Stimulated activated CD4-positive, alpha-beta T cell treated with anti-CD3 and anti-CD28 coated beads, Interleukin-1b, Interleukin-23, amount 100 ng/mL, for 48 hours (primary cell): ENCODE measurements around the gene FRA10AC1.
"Not testable (repeated sequence)": the region's sequence is repeated elsewhere in the genome, so short reads cannot be mapped to it uniquely, and the experiment has no call there.

ENCODE experiments used
- DNase-seq: peaks from one replicate; pipeline ENCODE4 v3.0.0-alpha.2; 2020

Gene FRA10AC1

GRCh38 chr10:93701866-93702209 is 554 bp downstream of the FRA10AC1 start:
- no peak for DNase-seq

GRCh38 chr10:93697207-93697606 is 5.2 kb downstream of the FRA10AC1 start:
- DNase-seq = no peak

GRCh38 chr10:93696582-93696981 is 5.8 kb downstream of the FRA10AC1 start:
- DNase-seq = not testable (repeated sequence)

GRCh38 chr10:93695740-93696139 is 6.7 kb downstream of the FRA10AC1 start:
- no peak for DNase-seq

DNA sequence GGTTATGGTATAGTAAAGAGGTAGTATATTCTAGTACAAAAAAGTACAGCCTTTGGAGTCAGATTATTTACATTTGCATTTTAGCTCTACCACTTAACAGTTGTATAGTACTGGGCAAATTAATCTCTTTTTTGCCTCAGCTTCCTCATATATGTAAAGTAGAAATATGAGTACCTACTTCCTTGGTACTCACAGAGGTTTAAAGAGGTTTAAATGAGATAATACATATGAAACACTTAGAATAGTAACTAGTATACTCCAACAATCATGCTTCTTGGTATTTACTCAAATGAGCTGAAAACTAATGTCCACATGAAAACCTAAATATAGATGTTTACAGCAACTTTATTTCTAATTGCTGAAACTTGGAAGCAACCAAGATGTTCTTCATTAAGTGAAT is 14.7 kb downstream of the FRA10AC1 start:
- DNase-seq = no peak

DNA sequence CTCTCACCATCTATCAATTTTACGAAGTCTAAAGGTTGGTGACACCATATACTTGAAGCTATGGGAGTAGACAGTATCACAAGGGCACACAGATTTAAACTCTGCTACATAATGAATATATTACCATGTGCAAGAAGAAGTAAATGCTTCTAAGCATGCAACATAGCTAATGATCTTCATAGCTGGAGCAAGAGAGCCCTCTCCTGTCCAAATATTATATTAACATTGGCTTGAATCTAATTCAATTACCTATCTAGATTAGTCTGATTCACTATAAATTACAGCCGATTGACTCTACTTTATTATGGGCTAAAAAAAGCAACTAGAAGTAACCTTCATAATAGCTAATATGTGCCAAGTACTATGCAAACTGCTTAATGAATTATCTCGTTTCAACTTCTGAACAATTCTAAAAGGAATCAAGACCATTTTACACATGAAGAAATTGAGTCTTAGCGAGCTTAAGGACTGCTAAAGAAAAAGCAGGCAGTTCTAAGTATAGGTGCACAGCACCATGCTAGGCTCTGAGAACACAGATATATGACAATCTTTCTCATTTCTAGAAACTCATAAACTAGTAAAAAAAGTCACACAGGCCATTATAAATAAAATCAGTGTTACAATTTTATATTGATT is 21.9 kb downstream of the FRA10AC1 start:
- DNase-seq = no peak

- DNase-seq = no peak
These were observed 23.4 kb downstream of the FRA10AC1 start for GRCh38 chr10:93678805-93679587.

DNA sequence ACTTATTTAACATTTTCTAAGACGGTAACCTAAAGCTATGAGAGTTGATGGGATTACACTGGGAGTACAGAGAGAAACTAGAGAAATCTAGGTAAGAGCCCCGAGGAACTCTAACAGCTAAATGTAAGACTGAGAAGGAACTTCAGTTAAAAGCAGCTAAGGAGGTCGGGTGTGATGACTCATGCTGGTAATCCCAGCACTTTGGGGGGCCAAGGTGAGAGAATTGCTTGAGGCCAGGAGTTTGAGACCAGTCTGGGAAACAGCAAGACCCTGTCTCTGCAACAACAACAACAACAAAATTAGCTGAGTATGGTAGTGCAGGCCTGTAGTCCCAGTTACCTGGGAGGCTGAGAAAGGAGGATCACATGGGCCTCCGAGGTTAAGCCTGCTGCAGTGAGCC is 24.0 kb downstream of the FRA10AC1 start:
- no peak for DNase-seq

- DNase-seq = no peak
These were observed 28.6 kb downstream of the FRA10AC1 start for GRCh38 chr10:93673791-93674190.

GRCh38 chr10:93672890-93673289 is 29.5 kb downstream of the FRA10AC1 start:
- no peak for DNase-seq

GRCh38 chr10:93672022-93672678 is 30.2 kb downstream of the FRA10AC1 start:
- no peak for DNase-seq

GRCh38 chr10:93671042-93671441 is 31.4 kb downstream of the FRA10AC1 start:
- DNase-seq = no peak

DNA sequence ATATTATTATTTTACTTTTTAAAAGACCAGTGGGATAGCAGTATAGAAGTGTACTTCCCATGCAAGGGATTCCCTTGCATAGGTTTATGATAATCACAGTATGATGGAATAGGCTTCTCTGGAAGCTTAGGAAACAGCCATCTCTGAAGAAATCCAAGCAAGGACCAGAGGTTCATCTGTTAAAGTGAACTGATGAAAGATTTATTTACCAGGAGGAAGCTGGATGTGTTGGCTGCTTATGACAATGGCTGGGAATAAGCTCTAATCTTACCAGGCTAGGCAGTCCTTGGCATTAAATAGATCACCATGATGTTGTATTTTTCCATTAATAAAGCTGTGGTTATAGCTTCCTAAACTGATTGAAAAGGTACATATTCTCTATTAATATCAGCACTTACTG is 32.0 kb downstream of the FRA10AC1 start:
- no peak for DNase-seq

DNA sequence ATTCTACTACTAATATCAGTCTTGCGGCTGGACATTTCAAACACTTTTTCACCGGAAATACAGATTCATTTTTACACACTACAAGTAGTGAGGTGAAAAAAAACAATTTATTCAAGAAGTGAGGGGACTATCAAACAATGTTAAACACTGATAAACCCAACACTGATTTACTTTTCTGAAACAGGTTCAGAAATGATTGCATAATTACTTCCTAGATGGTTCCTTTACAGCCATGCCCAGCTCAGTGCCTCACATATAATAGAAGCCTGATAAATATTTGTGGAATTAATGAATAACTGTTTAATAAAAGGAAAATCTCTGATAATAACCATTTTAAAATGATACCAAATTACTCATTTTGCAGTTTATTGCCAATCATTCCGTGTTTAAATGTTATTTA is 34.6 kb downstream of the FRA10AC1 start:
- DNase-seq = no peak

- no peak for DNase-seq
These were observed 36.4 kb downstream of the FRA10AC1 start for GRCh38 chr10:93666030-93666429.

DNA sequence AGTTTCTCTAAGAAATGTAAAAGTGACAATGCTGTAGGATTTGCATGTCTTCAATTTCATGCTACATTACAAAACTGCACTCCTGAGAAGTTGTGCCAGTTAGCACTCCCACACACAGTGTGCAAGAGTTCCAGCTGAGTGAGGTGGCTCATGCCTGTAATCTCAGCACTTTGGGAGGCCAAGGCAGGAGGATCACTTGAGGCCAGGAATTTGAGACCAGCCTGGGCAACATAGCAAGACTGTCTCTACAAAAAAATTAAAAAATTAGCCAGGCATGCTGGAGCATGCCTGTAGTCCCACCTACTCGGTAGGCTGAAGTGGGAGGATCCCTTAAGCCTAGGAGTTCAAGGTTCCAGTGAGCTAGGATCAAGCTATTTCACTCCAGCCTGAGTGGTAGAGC is 44.6 kb downstream of the FRA10AC1 start:
- no peak for DNase-seq

GRCh38 chr10:93656155-93656554 is 46.2 kb downstream of the FRA10AC1 start:
- DNase-seq = no peak

DNA sequence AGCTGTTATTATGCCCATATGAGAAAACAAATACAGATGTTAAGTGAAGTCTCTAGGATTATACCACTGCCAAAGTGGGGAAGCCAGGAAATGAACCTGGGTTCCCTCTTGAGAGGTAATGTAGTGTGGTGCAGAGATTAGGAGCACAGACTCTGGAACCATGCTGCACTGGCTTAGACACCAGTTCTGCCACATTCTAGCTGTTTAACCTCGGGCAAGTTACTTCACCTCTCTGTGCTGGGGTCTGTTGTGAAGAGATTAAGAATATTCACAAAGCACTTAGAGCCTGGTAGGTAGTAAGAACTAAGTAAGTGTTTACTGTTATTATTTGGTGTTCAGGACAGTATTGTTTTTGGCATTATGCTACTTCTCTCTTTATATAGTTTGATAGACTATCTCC is 48.2 kb downstream of the FRA10AC1 start:
- DNase-seq = no peak

DNA sequence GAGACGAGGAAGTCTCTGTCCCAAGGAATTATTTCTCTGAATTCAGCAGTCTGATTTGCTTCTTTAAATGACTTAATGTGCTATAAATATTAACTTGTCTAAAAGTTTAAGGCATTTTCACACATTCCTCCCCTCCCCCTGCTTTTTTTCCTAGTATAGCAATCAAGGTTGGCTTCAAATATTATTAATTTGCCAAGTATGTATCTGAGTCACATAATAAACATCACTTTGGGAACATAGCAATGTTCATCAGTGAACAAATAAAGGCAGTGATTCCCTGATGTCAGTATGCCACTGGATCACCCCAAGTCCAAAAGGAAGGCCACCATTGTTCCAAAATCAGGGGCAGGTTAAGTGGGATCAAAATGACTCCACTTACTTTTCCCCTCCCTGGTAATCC is 49.5 kb downstream of the FRA10AC1 start:
- DNase-seq = no peak

- DNase-seq = no peak
These were observed 62.6 kb downstream of the FRA10AC1 start for GRCh38 chr10:93639791-93640190.

DNA sequence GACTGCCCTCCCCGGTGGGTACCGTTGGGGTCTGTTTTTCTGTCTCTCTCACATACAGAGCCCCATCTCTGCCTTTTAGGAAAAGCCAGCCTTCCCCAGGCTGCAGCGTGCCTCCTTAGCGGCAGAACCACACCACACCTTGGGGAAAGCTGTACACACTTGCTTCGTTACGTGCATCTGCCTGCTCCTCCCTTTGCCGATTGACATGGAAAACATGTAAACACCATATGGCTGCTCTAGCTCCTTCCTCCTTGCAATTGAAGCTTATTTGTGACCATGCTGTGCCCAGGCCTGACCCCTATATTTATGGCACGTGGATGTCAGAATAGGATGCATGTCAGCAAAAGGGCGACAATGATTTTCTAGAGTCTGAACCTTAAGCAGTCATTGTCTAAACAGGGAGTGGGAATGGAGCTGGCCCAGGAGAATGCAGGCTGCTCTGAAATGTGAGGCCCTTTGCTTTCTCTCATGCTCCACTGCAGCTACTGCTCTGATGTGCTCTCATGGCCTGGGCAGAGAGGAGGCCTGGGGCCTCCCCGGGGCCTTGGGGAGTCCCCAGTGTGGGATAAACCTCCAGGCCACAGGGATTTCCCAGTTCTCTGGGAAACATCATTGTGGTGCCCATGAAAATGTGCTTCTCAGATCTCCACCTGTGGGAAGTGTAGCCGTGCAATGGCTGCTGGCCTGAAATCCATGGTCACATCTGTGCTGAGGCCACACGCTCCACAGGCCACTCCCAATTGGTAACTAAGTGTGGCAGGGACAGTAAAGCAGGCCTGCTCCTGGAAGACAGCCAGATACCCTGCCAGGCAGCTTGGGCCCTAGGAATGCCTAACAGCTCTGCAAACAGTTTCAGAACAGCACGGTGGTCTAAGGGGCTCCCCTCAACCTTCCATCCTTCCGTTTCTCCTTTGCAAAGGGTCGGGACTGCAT is 71.5 kb downstream of the FRA10AC1 start:
- DNase-seq = no peak

- no peak for DNase-seq
These were observed 72.6 kb downstream of the FRA10AC1 start for GRCh38 chr10:93629647-93630305.

- no peak for DNase-seq
These were observed 73.5 kb downstream of the FRA10AC1 start for GRCh38 chr10:93628858-93629257.
